ENCODE data around the gene ACAD11. TPM values are rescaled to one million over a fixed set of nuclear protein-coding genes. Genes with fewer than 3 reads are reported as not detected.

ACAD11 gene
- total and polyA plus RNA-seq, 9 of the 15 experiments (the other 6 are each of a cell fraction or from before 2014, with no cell fraction given), result 1.3 to 8.4 (median 4.0) TPM

DNA sequence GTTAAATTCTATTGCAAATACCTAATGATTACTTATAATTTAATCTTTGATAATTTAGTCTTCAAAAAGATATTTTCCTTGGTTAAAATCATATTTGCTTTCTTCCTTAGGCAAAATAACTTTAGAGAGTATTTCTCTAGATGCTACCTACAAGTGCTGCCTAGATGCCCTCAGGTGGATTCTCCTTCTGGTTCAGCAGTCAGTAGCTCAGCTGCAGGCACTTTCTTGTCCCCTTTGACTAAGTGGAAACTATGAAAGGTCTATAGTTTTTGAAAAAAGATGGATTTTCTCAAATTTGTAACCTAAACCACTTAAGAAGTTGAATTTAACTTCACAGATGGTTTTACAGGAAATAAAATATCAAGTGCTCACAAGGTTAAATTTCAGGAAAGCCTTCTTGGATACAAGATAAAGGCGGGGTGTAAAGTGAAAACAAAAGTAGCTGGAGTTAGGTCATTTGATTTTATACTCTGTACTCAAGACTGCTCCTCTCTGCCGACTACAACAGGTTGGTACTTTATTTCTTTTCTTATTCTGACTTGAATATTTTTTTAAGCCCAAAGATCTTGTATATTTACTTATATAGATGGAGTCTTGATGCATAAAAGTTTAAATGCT is 62.7 kb downstream of the ACAD11 start, which contains the start of gene ACKR4 (continued):
- TF ChIP-seq CBX8 (IDR thresholded peaks at IDR 0.05; ENCODE audit: borderline replicate concordance, extremely low read depth, low read depth, low read length, poor library complexity, severe bottlenecking) (no peak), RFX7 (CRISPR knock-in tag; IDR thresholded peaks at IDR 0.05) (no peak), ZKSCAN8 (CRISPR knock-in tag; IDR thresholded peaks at IDR 0.05) (no peak), TAF7 (tag; IDR thresholded peaks at IDR 0.05) (no peak), ZNF197 (CRISPR knock-in tag; IDR thresholded peaks at IDR 0.05; ENCODE audit: low read depth) (no peak), PTBP1 (IDR thresholded peaks at IDR 0.05; ENCODE audit: low read depth, low read length) (no peak)

DNA sequence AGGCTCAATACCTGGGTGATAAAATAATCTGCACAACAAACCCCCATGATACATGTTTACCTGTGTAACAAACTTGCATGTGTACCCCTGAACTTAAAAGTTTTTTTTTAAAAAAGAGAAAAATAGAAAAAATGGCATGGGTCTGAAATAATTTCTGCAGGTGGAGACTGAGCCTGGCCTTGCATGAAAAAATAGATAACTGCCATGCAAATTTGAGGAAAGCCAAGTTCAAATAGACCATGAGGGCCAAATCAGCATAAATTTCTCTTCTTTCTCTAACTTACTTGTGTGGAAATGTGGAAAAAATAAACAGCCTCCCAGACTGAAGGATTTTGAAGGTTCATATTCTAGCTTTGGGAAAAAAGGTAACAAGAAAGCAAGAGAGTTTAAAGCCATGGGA is 63.3 kb downstream of the ACAD11 start:
- Histone ChIP-seq H3K79me2 (ENCODE audit: control insufficient read depth, insufficient read depth, low read length) (no peaks in the 10 kb centered on the region), H3K27me3 (ENCODE audit: control insufficient read depth in 2 of 2, insufficient read depth in 2 of 2, low read length in 2 of 2) (no peaks in the 10 kb centered on the region), H3K9ac (ENCODE audit: insufficient read depth in 1 of 2, low read depth in 2 of 2, low read length in 2 of 2) (no peak overlapping the region), H3K4me1 (replicated peaks in 1 of 2; ENCODE audit: control insufficient read depth in 2 of 2, insufficient read depth in 2 of 2, low read length in 2 of 2) (no peaks in the 10 kb centered on the region), H3K4me3 (no peak overlapping the region), H2AFZ (ENCODE audit: low read depth, low read length) (no peak overlapping the region), H3K9me1 (ENCODE audit: control insufficient read depth, insufficient read depth, low read length) (no peaks in the 10 kb centered on the region), H4K20me1 (replicated peaks; ENCODE audit: control insufficient read depth, insufficient read depth, low read length) (no peaks in the 10 kb centered on the region), H3K4me2 (ENCODE audit: insufficient read depth, low read length) (no peak overlapping the region), H3K36me3 (ENCODE audit: control insufficient read depth, insufficient read depth, low read length) (no peaks in the 10 kb centered on the region), H3K9me3 (replicated peaks; ENCODE audit: control insufficient read depth, insufficient read depth, low read depth, low read length) (no peaks in the 10 kb centered on the region), H3K27ac (ENCODE audit: extremely low read depth, low read depth, low read length) (no peak overlapping the region)
- DNase-seq (ENCODE audit: extremely low read depth in 1 of 4, low spot score in 3 of 4) (no peak), FAIRE-seq (no peak), ATAC-seq (no peak)
- in situ Hi-C loops (cut with MboI) (no loop called here), intact Hi-C loops (cut with micrococcal nuclease) (no loop called here)
- no TSS peak for BruUV-seq (replicated peaks)
- no peak for TF ChIP-seq MBD2 (IDR thresholded peaks at IDR 0.05; ENCODE audit: borderline replicate concordance, low read depth)
- TF ChIP-seq CREBBP (IDR thresholded peaks at IDR 0.05; ENCODE audit: low read depth, low read length), result no peak
- TF ChIP-seq ZBED1 (IDR thresholded peaks at IDR 0.05), result no peak
- no peak for TF ChIP-seq ZNF584 (CRISPR knock-in tag; IDR thresholded peaks at IDR 0.05; ENCODE audit: low read depth)
- no peak for TF ChIP-seq ZZZ3 (IDR thresholded peaks at IDR 0.05)
- no peak for TF ChIP-seq FOXP1 (CRISPR knock-in tag; IDR thresholded peaks at IDR 0.05)
- no peak for TF ChIP-seq FOXJ2 (tag; IDR thresholded peaks at IDR 0.05)
- no peak for TF ChIP-seq E2F3 (CRISPR knock-in tag; IDR thresholded peaks at IDR 0.05)
- TF ChIP-seq TCF7 (IDR thresholded peaks at IDR 0.05; ENCODE audit: borderline replicate concordance), result no peak
- no peak for TF ChIP-seq HDAC8 (tag; IDR thresholded peaks at IDR 0.05)
- no peak for TF ChIP-seq ZC3H4 (CRISPR knock-in tag; IDR thresholded peaks at IDR 0.05; ENCODE audit: borderline replicate concordance)
- TF ChIP-seq, protein P1, sequence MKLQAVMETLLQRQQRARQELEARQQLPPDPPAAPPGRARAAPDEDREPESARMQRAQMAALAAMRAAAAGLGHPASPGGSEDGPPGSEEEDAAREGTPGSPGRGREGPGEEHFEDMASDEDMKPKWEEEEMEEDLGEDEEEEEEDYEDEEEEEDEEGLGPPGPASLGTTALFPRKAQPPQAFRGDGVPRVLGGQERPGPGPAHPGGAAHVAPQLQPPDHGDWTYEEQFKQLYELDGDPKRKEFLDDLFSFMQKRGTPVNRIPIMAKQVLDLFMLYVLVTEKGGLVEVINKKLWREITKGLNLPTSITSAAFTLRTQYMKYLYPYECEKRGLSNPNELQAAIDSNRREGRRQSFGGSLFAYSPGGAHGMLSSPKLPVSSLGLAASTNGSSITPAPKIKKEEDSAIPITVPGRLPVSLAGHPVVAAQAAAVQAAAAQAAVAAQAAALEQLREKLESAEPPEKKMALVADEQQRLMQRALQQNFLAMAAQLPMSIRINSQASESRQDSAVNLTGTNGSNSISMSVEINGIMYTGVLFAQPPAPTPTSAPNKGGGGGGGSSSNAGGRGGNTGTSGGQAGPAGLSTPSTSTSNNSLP (IDR thresholded peaks at IDR 0.05; ENCODE audit: borderline replicate concordance, low read depth, low read length), result no peak
- no peak for TF ChIP-seq EGR1 (conservative IDR thresholded peaks at IDR 0.05)
- no peak for TF ChIP-seq RBM14 (IDR thresholded peaks at IDR 0.05; ENCODE audit: borderline replicate concordance, insufficient read depth, low read depth, low read length)
- TF ChIP-seq RUNX1 (IDR thresholded peaks at IDR 0.05; ENCODE audit: low read depth), result no peak
- TF ChIP-seq ZNF76 (CRISPR knock-in tag; IDR thresholded peaks at IDR 0.05; ENCODE audit: borderline replicate concordance), result no peak
- TF ChIP-seq ZNF239 (CRISPR knock-in tag; IDR thresholded peaks at IDR 0.05), result no peak
- ChIA-PET CTCF (ENCODE audit: low intra/inter-chr PET ratio) (no interaction called here), POLR2A (no interaction called here)
